ENCODE measurements around the gene FAM98C.

DNA sequence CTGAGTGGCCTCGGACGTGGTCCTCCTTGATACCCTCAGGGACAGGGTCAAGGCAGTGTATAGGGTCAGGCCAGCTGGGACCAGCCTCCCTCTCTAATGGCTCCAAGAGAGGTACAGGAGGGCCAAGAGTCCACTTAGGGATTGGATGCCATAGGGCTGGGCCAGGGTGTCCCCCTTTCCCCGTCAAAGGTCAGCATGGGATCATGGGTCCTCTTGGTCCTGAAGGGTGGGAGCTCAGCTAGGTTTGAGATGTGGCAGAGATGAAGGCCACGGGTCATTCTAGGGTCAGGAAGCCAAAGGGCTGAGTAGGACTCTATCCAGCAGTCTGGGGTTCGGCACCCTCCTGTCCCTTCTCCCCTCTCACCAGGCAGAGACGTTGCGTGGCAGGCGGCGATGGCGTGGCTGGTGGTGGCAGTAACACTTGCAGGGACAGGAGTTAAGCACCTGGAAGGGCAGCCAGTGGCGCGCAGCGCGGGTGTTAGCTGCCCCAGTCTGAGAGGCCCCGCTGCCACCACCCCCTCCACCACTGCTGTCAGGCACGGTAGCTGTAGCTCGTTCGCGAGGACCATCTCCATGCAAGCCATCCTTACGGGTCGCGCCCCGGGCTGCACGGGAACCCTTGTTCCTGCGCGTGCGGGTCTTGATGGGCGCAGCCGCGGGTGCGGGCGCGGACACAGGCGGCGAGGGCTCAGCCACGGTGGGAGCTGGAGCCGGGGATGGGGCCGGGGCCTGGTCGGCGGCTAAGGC lies 17.7 kb upstream of the FAM98C start:
- TF ChIP-seq, protein P1, sequence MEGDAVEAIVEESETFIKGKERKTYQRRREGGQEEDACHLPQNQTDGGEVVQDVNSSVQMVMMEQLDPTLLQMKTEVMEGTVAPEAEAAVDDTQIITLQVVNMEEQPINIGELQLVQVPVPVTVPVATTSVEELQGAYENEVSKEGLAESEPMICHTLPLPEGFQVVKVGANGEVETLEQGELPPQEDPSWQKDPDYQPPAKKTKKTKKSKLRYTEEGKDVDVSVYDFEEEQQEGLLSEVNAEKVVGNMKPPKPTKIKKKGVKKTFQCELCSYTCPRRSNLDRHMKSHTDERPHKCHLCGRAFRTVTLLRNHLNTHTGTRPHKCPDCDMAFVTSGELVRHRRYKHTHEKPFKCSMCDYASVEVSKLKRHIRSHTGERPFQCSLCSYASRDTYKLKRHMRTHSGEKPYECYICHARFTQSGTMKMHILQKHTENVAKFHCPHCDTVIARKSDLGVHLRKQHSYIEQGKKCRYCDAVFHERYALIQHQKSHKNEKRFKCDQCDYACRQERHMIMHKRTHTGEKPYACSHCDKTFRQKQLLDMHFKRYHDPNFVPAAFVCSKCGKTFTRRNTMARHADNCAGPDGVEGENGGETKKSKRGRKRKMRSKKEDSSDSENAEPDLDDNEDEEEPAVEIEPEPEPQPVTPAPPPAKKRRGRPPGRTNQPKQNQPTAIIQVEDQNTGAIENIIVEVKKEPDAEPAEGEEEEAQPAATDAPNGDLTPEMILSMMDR (IDR thresholded peaks at IDR 0.05) = no peak
- no peak for TF ChIP-seq POLR2A (IDR thresholded peaks at IDR 0.05)

Measured in thyroid gland (tissue), 4 donors.